Activated gamma-delta T cell (primary cell): ENCODE data around the gene INTS12.

Experiments
- DNase-seq: peaks from one replicate; lab custom pipeline; 2025; lab: John Stamatoyannopoulos, UW

INTS12 gene

DNA sequence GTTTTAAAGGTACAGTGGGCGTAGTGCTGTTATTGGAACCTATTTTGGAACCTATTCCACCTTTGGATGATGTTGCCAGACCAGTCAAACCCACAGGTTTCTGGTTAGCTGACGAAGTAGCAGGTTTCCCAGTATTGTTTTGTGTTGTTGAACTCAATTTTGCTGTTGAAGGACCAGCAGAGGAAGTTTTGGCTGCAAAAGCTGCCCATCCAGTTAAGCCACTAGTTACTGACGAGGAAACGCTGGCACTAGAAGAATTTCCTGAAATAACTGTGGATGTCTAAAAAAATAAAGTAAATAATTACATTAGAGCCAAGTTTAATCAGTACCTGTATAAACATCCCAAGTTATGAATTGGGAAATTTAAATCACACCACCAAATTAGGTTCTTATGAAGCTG, 25.5 kb downstream of the INTS12 start:
- DNase-seq = no peak

GRCh38 chr4:105679186-105679585, 29.3 kb downstream of the INTS12 start:
- no peak for DNase-seq

- no peak for DNase-seq
These were observed 30.8 kb downstream of the INTS12 start for GRCh38 chr4:105677709-105678108.

DNA sequence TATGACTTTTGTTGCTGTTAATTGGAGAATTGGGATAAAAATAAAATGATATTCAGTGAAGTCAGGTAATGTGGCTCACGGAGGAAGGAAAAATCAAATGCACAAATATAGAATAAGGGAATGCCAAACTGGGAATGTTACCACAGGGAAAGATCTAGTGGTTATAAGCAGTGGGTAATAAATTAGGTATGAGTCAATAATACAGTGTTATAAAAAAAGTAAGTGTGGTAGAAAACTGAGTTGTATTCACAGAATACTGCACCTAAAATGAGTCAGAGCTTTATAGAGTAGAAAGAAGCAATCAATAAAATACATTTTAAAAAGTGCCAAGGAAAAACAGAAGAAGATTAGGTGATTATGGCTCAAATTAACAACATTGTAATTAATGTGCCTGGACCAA, 34.5 kb downstream of the INTS12 start:
- no peak for DNase-seq

- no peak for DNase-seq
These were observed 37.2 kb downstream of the INTS12 start for GRCh38 chr4:105671301-105671700.

DNA sequence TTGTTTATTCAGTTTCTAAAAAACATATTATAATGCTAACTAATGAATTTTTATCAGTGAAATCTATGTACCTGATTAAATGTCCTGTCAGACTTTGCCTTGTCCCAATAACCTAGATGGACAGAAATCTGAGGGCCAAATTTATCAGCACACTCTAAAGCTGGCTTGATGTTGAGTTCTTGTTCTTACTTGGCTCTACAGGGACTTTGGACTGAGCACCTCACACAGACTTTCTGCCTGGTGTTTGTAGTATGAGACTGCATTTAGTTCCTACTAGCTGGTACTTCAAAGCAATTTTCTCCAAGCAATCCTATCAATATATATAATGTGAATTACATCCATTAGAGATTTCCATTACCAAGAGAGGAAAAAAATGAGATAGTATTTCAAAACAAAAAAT, 37.8 kb downstream of the INTS12 start:
- no peak for DNase-seq

DNA sequence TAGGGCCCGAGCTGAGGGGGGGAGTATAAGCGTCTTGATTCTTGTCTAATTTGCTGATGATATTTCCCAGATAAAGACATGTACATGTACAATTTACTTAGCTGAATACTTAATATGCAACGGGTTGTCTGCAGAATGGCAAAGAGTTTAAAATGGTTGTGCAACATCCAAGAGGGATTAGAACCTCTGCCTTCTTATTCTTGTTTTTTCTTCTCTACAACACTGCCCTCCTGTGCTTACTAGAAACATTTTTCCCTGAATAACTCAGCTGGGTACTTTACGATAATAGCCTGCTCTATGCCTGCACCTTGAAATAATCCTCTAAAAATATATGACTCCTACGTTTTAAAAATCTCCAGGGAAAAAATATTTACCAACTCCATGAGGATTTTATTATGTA, 41.8 kb downstream of the INTS12 start:
- no peak for DNase-seq

- DNase-seq = no peak
These were observed 45.4 kb downstream of the INTS12 start for GRCh38 chr4:105662935-105663675.

GRCh38 chr4:105661028-105661427, 47.5 kb downstream of the INTS12 start:
- no peak for DNase-seq

DNA sequence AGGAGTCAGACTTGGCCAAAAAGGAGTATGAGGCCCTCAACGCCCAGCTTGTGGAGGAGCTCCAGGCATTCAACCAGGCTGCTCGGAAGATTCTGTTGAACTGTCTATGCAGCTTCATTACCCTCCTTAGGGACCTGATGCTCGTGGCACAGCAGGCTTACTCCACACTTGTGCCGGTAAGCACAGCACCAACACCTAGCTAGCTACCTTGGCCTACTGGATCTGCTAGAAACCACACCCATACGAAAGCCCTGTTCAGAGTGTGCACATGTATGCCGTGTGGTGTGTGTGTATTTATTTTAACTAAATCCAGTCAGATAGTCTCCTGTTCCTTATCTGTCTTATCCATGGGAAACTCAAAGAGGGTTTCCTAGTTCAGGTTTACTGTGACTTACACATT, 49.3 kb downstream of the INTS12 start:
- DNase-seq = no peak

GRCh38 chr4:105657117-105657765, 51.2 kb downstream of the INTS12 start:
- DNase-seq = no peak

DNA sequence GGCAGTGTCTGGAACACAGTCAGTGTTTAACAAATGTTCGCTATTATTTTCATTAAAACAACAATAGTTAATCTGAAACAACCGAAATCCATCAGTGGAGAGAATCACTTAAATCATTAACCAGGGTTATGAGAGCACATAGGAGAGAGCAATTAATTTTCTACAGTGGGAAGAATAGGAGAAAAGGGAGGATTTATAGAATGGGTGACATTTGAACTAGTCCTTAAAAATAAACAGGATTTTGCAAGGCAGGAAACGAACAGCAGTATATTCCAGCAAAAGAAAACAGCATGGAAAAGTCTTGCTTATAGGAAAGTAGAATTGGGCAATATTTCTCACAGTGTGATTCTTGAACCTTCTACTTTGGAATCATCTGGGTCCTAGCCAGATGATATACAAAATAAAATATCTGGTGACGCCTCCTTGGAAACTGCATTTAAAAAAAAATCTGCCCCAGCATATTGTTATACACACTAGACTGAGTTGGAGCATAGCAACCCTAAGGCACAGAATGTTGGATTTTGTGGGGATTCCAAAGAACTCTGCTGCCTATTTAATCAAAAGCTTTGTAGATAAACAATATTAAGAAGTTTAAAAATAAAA, 56.1 kb downstream of the INTS12 start:
- no peak for DNase-seq

DNA sequence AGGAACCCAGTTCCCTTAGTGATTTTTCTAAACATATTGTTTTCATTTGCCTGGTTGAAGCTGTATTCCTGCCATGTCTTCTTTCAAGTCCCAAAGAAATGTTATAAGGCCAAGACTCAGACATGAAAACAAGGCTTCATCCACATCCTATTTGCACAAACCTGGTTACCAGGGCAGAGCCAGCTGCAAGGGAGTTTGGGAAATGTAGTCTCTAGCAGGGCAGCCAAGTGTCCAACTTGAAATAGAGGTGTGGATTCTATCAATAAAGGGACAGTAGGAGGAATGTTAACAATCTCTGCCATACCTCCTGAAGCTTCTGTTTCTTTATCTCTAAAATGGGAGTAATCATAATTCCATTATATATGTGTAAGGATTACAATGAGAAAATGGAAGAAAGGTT, 56.6 kb downstream of the INTS12 start:
- DNase-seq = no peak

GRCh38 chr4:105650190-105650589, 58.3 kb downstream of the INTS12 start:
- no peak for DNase-seq

- no peak for DNase-seq
These were observed 63.0 kb downstream of the INTS12 start for GRCh38 chr4:105645440-105645839.

DNA sequence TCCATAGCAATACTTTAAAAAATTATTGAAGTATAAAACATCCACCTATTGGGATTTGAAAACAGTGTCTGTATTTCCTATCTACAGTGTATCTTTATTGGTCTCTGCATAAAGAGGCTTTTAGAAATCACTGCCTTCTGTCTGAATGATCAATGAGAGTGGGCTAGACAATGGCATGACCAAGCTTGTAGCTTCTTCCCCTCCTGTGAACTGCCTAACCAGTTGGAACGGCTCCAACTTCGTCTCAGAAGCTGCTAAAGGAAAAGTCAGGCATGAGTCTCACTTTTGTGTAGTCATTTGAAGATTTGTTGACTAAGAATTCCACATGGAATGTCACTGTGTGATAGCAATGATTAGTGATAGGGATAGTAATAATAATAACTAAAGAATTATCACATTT, 64.2 kb downstream of the INTS12 start:
- DNase-seq = no peak

DNA sequence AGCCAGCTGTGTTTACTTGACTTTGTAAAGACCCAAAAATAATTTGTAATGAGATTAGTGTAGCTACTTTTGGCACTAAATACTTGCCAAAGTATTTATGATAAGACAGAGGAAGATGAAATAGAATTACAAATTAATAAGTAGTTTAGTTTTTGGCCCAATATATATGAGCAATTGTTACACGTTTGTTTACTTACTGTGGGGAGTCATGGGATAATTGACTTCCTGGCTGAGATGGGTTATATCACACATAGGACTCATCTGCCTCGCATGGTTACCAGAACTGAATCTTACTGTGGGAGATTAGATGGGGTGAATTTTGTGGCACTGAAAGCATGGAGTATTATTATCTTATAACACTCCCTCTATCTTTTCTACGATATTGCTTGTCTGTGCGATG, 66.6 kb downstream of the INTS12 start:
- no peak for DNase-seq

DNA sequence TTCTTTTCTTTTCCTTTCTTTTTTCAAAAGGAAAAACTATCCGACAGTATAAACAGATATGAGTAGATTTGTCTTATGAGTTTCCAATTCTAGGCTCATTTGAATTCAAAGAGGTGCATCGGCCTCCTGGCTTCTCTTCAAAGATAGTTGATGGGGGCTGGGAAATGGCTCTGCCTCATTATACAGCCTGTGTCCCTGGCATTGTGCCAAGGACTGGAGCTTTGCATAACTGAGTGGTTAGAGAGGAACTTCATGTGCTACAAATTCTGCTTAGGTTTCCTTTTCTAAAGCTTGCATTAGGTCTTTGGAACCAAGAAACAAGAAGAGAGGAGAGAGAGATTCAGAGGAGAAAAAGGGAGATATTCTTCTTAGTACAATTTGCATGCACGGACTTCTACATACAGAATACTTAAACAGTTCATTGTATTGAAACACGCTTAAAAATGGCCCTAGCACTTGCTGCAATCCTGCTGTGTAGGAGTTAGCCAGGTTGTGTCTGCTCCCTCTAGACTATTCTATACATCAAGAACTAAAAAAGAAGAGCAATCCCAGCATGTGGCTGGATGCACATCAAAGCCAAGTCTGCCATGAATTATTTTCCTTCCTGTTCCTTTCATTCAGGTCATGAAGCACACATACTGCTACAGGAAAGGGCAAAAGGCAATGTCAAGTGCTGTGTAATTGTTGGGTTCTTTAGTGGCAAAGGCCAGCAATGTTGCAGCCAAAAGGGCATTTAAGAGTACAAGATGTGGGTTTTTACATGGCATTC, 70.9 kb downstream of the INTS12 start:
- no peak for DNase-seq

DNA sequence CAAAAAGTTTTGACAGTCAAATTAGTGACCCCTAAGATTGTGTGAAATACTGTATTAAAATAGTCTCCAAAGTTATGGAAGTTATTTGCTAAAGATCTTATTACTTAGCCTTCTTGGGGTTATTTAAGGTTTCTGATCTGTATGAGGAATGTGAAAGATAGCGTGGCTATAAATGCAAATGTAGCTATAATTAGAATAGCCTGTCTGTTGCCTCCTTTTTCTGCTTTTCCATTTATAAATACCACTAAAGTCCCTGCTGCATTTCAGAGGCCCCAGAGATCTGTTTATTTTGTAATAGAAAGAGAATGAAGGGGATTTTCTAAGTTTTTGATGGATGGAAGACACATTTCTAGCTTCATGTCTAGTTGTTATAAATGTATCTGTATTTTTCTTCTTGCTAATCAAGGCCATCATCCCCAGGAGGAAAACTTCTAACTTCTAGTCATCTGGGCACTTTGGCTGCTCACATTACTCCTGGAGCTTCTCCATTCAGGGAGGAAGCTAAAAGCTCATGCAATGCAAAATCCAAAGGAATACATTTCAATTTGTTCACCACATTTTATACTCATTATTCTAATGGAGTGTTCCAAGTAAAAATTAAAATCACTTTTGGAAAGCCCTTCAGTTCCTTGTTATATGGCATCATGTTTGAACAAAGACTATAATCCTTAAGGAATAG, 73.9 kb downstream of the INTS12 start:
- no peak for DNase-seq

DNA sequence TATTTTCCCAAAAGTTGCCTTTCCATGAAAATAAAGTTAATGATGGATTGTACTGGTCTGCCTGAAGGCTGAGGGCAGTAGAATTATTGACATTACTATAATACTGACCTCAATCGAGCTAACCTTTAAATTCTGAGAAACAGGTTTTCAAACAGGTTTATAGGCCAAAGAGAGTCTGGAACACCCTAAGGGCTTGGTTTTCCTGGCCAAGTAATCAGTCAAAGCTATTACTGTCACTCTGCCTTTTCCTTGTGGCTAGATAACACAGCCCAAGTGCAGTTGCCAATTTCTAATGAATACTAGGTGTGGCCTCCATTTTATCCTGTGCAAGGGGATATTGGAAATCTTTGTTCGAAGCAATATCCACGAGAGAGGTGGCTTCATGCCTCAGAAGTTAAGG, 75.2 kb downstream of the INTS12 start:
- DNase-seq = no peak
